ENCODE measurements around the gene GPR35. TPM values are rescaled to one million over a fixed set of nuclear protein-coding genes. Genes with fewer than 3 reads are reported as not detected.

The GPR35 gene
- total RNA-seq, 1 experiment from 2014 or later = 4.2 TPM

- H3K9ac ChIP-seq (ENCODE audit: low read length) = no peak overlapping the region
- no peak for ATAC-seq
- H3K4me2 ChIP-seq (ENCODE audit: low read length) = no peak overlapping the region
- no peak for TF ChIP-seq CBX3 (IDR thresholded peaks at IDR 0.05; ENCODE audit: low read depth)
- no peak for TF ChIP-seq YY1 (IDR thresholded peaks at IDR 0.05; ENCODE audit: extremely low read depth, insufficient replicate concordance, low read depth, low read length)
- TF ChIP-seq TCF7L2 (IDR thresholded peaks at IDR 0.05; ENCODE audit: borderline replicate concordance, extremely low read depth, insufficient read depth, insufficient read length) = no peak
- TF ChIP-seq ELF1 (IDR thresholded peaks at IDR 0.05; ENCODE audit: borderline replicate concordance, low read depth) = no peak
- TF ChIP-seq JUND (IDR thresholded peaks at IDR 0.05) = no peak
- TF ChIP-seq, protein P1, sequence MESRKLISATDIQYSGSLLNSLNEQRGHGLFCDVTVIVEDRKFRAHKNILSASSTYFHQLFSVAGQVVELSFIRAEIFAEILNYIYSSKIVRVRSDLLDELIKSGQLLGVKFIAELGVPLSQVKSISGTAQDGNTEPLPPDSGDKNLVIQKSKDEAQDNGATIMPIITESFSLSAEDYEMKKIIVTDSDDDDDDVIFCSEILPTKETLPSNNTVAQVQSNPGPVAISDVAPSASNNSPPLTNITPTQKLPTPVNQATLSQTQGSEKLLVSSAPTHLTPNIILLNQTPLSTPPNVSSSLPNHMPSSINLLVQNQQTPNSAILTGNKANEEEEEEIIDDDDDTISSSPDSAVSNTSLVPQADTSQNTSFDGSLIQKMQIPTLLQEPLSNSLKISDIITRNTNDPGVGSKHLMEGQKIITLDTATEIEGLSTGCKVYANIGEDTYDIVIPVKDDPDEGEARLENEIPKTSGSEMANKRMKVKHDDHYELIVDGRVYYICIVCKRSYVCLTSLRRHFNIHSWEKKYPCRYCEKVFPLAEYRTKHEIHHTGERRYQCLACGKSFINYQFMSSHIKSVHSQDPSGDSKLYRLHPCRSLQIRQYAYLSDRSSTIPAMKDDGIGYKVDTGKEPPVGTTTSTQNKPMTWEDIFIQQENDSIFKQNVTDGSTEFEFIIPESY (IDR thresholded peaks at IDR 0.05; ENCODE audit: extremely low read depth, insufficient replicate concordance, low read length) = no peak
- ChIA-PET POLR2A (no interaction called here), RAD21 (ENCODE audit: low non-redundant PET in 1 of 2, low total read pairs in 2 of 2, uncharacterized antibody in 2 of 2, unreplicated experiment in 2 of 2) (no interaction called here), CTCF (no interaction called here)
- no TSS peak for BruUV-seq (replicated peaks)
- no peaks in the 10 kb centered on the region for H3K36me3 ChIP-seq (ENCODE audit: control insufficient read depth in 1 of 2, insufficient read depth in 2 of 2, low read length in 2 of 2)
- no peak for DNase-seq (ENCODE audit: low read depth, low spot score)
- no peaks in the 10 kb centered on the region for H4K20me1 ChIP-seq (ENCODE audit: insufficient read depth)
- H3K9me2 ChIP-seq (ENCODE audit: insufficient read depth) = no peaks in the 10 kb centered on the region
- no peaks in the 10 kb centered on the region for H3K79me2 ChIP-seq (ENCODE audit: insufficient read depth, low read length)
- H2AFZ ChIP-seq (ENCODE audit: low read depth, low read length, poor library complexity, severe bottlenecking) = no peak overlapping the region
- H3K27me3 ChIP-seq (ENCODE audit: insufficient read depth, low read length) = peaks cover 24% of the 10 kb centered on the region
- intact Hi-C loops (cut with micrococcal nuclease) = no loop called here
- H3K27ac ChIP-seq (ENCODE audit: low read depth, low read length) = no peak overlapping the region
- no peaks in the 10 kb centered on the region; a peak in 1 of 4 replicates for H3K9me3 ChIP-seq (ENCODE audit: control insufficient read depth in 1 of 2, insufficient read depth in 1 of 2, low read depth in 1 of 2, low read length in 2 of 2)
- H3K4me3 ChIP-seq (replicated peaks in 1 of 2; ENCODE audit: low read depth in 1 of 2, low read length in 2 of 2) = no peak overlapping the region
- H3K4me1 ChIP-seq (ENCODE audit: control insufficient read depth in 1 of 2, insufficient read depth in 2 of 2, low read length in 2 of 2) = no peaks in the 10 kb centered on the region
Measured at GRCh38 chr2:240648155-240648649, 22.9 kb downstream of the GPR35 start.

All from HCT116 (cell line).